Stimulated activated effector memory CD8-positive, alpha-beta T cell treated with anti-CD3 and anti-CD28 coated beads, Interleukin-12 subunit alpha, Interleukin-12 subunit beta, amount 100 ng/mL, for 72 hours (primary cell): Measurements from ENCODE around the gene ROR1.

Experiments used
- ATAC-seq: fragments of 150-1000 bp; cut with Tn5 transposase; 2 replicates; pipeline ENCODE4 v1.10.0; 2021
- DNase-seq, 2 donors: peaks; one replicate each; pipeline ENCODE4 v3.0.0; 2021 to 2022; ENCODE audit warnings: low spot score in 2 of 2
- H3K27ac Mint-ChIP-seq: one replicate; pipeline ENCODE4 v1.8.0; 2022; ENCODE audit warnings: mild to moderate bottlenecking, mixed read lengths
- H3K36me3 Mint-ChIP-seq: one replicate; pipeline ENCODE4 v1.8.0; 2022; ENCODE audit warnings: mild to moderate bottlenecking, mixed read lengths
- H3K4me1 Mint-ChIP-seq: one replicate; pipeline ENCODE4 v1.8.0; 2022; ENCODE audit warnings: mixed read lengths
- H3K4me3 Mint-ChIP-seq: one replicate; pipeline ENCODE4 v1.8.0; 2022; ENCODE audit warnings: mild to moderate bottlenecking, mixed read lengths
- H3K9me3 Mint-ChIP-seq: one replicate; pipeline ENCODE4 v1.8.0; 2022; ENCODE audit warnings: mixed read lengths

ROR1 gene

GRCh38 chr1:64116537-64116936 lies 342.7 kb downstream of the ROR1 start:
- Mint-ChIP-seq H3K4me3 (no peak overlapping the region), H3K27ac (no peak overlapping the region), H3K4me1 (no peaks in the 10 kb centered on the region), H3K9me3 (peaks cover 3% of the 10 kb centered on the region), H3K36me3 (no peaks in the 10 kb centered on the region)
- no peak for ATAC-seq
- no peak for DNase-seq

- H3K4me3 Mint-ChIP-seq, result no peak overlapping the region
- H3K36me3 Mint-ChIP-seq, result no peaks in the 10 kb centered on the region
- no peak for ATAC-seq
Measured at GRCh38 chr1:64117492-64117891, 343.7 kb downstream of the ROR1 start.

DNA sequence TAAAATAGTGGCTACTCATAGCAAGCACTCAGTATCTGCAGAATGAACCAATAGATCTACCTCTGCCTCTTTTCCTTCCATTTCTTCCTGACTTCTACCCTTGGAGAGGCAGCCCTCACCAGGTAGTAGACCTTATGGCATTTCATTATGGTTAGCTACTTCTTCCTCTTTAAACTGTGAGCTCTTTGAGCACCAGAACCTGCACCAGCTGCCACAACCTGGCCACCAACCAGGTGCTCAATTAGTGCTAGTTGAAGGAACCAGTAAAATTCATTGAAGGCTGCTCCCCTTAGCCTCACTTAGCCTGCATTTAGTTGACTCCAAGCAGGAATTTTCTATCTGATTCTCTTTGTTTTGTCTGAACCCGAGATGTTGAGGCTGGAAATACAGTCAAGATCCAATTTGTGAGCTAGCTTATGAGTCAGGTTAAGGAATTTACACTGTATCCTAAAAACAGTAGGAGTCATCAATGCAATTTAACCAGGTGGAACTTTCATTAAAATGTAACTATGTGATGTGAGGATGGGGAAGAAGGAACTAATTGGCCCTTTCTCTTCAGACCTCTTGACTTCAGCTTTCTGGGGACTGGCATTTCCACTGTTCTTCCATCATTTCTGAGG lies 348.1 kb downstream of the ROR1 start:
- H3K9me3 Mint-ChIP-seq, result no peaks in the 10 kb centered on the region
- H3K4me3 Mint-ChIP-seq, result no peak overlapping the region
- no peak overlapping the region for H3K27ac Mint-ChIP-seq
- no peak for ATAC-seq
- H3K4me1 Mint-ChIP-seq, result no peaks in the 10 kb centered on the region
- DNase-seq, result no peak
- H3K36me3 Mint-ChIP-seq, result no peaks in the 10 kb centered on the region

More at GRCh38 chr1:64117492-64117891, 343.7 kb downstream of the ROR1 start:
- Mint-ChIP-seq H3K9me3 (peaks cover 3% of the 10 kb centered on the region), H3K4me1 (no peaks in the 10 kb centered on the region), H3K27ac (no peak overlapping the region)
- DNase-seq, result no peak

- H3K4me1 Mint-ChIP-seq, result no peaks in the 10 kb centered on the region
- H3K36me3 Mint-ChIP-seq, result no peaks in the 10 kb centered on the region
- H3K27ac Mint-ChIP-seq, result no peak overlapping the region
- DNase-seq (no peak), ATAC-seq (no peak)
- H3K4me3 Mint-ChIP-seq, result no peak overlapping the region
- no peaks in the 10 kb centered on the region for H3K9me3 Mint-ChIP-seq
Measured at GRCh38 chr1:64122588-64122987, 348.8 kb downstream of the ROR1 start.

GRCh38 chr1:64124704-64125440 lies 351.1 kb downstream of the ROR1 start:
- Mint-ChIP-seq H3K4me1 (no peaks in the 10 kb centered on the region), H3K27ac (no peak overlapping the region), H3K36me3 (no peaks in the 10 kb centered on the region), H3K4me3 (no peak overlapping the region), H3K9me3 (no peaks in the 10 kb centered on the region)
- ATAC-seq, result no peak
- DNase-seq, result no peak

DNA sequence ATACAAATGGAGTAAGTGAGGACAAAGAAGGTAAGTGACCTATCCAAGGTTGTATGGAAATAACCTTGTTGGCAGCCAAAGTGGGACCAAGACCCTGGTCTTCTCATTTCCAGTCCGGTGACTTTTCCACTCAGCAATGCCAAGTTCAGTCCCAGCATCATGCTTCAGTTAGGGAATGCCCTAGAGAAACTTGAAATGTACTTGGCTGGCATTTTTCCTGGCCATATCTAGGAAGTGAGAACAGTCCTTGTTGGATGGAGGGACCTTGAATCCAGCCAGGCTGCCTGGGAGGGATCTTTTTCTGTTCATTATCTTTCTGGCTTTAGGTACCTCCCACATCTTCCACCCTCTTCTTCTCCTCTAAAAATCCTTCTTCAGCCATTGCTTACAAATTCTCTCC lies 352.8 kb downstream of the ROR1 start:
- Mint-ChIP-seq H3K27ac (no peak overlapping the region), H3K4me3 (no peak overlapping the region), H3K36me3 (no peaks in the 10 kb centered on the region), H3K9me3 (no peaks in the 10 kb centered on the region), H3K4me1 (no peaks in the 10 kb centered on the region)
- no peak for ATAC-seq
- DNase-seq, result no peak

- no peak overlapping the region for H3K4me3 Mint-ChIP-seq
- no peak overlapping the region for H3K27ac Mint-ChIP-seq
- no peaks in the 10 kb centered on the region for H3K9me3 Mint-ChIP-seq
- DNase-seq (no peak), ATAC-seq (no peak)
- no peaks in the 10 kb centered on the region for H3K36me3 Mint-ChIP-seq
- no peaks in the 10 kb centered on the region for H3K4me1 Mint-ChIP-seq
Measured at GRCh38 chr1:64127297-64127696, 353.5 kb downstream of the ROR1 start.

GRCh38 chr1:64129701-64130100 lies 355.9 kb downstream of the ROR1 start:
- no peak for DNase-seq
- Mint-ChIP-seq H3K36me3 (no peaks in the 10 kb centered on the region), H3K4me1 (no peaks in the 10 kb centered on the region), H3K9me3 (no peaks in the 10 kb centered on the region), H3K27ac (no peak overlapping the region), H3K4me3 (no peak overlapping the region)
- no peak for ATAC-seq

DNA sequence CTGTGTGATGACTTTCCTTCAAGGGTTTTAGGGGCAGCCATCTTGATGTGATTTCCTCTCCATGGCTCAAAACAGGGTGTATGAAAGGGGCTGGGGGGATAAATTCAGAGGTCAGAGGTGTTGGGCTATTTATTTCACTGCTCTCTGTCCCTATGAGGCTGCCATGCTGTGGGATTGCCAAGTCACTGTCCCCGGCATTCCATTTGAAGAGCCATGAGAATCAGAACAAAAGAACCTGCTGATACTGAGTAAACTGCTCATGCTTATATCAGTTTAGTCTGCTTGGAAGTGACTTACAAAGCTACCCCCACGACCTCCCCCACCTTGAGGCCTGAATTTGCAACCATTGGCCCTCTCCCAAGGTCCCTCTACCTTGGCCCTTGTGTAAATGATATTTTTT lies 357.3 kb downstream of the ROR1 start:
- DNase-seq (no peak), ATAC-seq (no peak)
- H3K9me3 Mint-ChIP-seq, result no peaks in the 10 kb centered on the region
- H3K36me3 Mint-ChIP-seq, result no peaks in the 10 kb centered on the region
- H3K4me1 Mint-ChIP-seq, result no peaks in the 10 kb centered on the region
- no peak overlapping the region for H3K27ac Mint-ChIP-seq
- no peak overlapping the region for H3K4me3 Mint-ChIP-seq

- ATAC-seq, result no peak
- no peak for DNase-seq
- H3K27ac Mint-ChIP-seq, result no peak overlapping the region
- H3K36me3 Mint-ChIP-seq, result no peaks in the 10 kb centered on the region
- H3K4me3 Mint-ChIP-seq, result no peak overlapping the region
- no peaks in the 10 kb centered on the region for H3K4me1 Mint-ChIP-seq
- no peaks in the 10 kb centered on the region for H3K9me3 Mint-ChIP-seq
Measured at GRCh38 chr1:64133036-64133435, 359.2 kb downstream of the ROR1 start.

GRCh38 chr1:64135462-64136223 lies 361.8 kb downstream of the ROR1 start:
- H3K36me3 Mint-ChIP-seq, result no peaks in the 10 kb centered on the region
- no peak for ATAC-seq

GRCh38 chr1:64136296-64136695 lies 362.5 kb downstream of the ROR1 start:
- H3K4me3 Mint-ChIP-seq, result no peak overlapping the region
- H3K27ac Mint-ChIP-seq, result no peak overlapping the region
- ATAC-seq, result no peak
- no peaks in the 10 kb centered on the region for H3K9me3 Mint-ChIP-seq
- H3K4me1 Mint-ChIP-seq, result no peaks in the 10 kb centered on the region
- DNase-seq, result no peak
- no peaks in the 10 kb centered on the region for H3K36me3 Mint-ChIP-seq

More at GRCh38 chr1:64135462-64136223, 361.8 kb downstream of the ROR1 start:
- Mint-ChIP-seq H3K4me1 (no peaks in the 10 kb centered on the region), H3K27ac (no peak overlapping the region), H3K9me3 (no peaks in the 10 kb centered on the region), H3K4me3 (no peak overlapping the region)
- no peak for DNase-seq

- peak; percentile 63 for ATAC-seq
- Mint-ChIP-seq H3K4me3 (no peak overlapping the region), H3K27ac (no peak overlapping the region)
Measured at GRCh38 chr1:64136752-64137411, 363.1 kb downstream of the ROR1 start.

DNA sequence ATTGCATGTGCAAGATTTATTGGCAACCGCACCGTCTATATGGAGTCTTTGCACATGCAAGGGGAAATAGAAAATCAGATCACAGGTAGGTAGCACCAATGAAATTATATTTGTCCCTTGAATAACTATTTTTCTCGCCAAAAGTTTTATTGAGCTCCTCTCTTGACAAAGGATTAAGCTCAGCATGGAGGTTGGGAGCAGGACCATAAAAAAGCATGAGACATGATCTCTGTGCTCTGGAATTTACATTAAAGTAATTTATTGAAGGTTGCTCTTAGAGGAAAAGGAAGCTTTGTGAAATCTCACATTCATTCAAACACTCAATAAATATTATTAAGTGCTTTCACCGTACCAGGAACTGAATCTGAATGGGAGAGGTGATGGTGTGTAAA lies 363.6 kb downstream of the ROR1 start:
- H3K4me3 Mint-ChIP-seq, result no peak overlapping the region
- ATAC-seq, result no peak
- no peaks in the 10 kb centered on the region for H3K36me3 Mint-ChIP-seq
- no peak overlapping the region for H3K27ac Mint-ChIP-seq
- no peaks in the 10 kb centered on the region for H3K4me1 Mint-ChIP-seq
- no peaks in the 10 kb centered on the region for H3K9me3 Mint-ChIP-seq
- no peak for DNase-seq

More at GRCh38 chr1:64136752-64137411, 363.1 kb downstream of the ROR1 start:
- DNase-seq, result peak; percentile 34 to 73
- Mint-ChIP-seq H3K4me1 (no peaks in the 10 kb centered on the region), H3K9me3 (no peaks in the 10 kb centered on the region), H3K36me3 (no peaks in the 10 kb centered on the region)

DNA sequence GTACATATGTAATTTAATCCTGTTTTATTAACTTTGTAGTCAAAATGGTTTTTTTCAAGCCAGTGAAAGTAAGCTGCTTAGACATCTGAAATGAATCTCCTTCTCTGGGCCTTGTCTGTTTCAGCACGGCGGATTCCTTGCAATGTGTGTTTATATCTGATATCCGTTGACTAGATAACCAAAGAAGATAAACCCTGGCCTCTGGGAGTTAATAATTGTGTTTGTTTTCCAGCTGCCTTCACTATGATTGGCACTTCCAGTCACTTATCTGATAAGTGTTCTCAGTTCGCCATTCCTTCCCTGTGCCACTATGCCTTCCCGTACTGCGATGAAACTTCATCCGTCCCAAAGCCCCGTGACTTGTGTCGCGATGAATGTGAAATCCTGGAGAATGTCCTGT lies 366.1 kb downstream of the ROR1 start:
- H3K9me3 Mint-ChIP-seq, result no peaks in the 10 kb centered on the region
- DNase-seq (no peak), ATAC-seq (no peak)
- H3K36me3 Mint-ChIP-seq, result no peaks in the 10 kb centered on the region
- no peak overlapping the region for H3K4me3 Mint-ChIP-seq
- no peak overlapping the region for H3K27ac Mint-ChIP-seq
- no peaks in the 10 kb centered on the region for H3K4me1 Mint-ChIP-seq
